BJ (cell line): Measurements from ENCODE around the gene FABP2. TPM values are rescaled to one million over a fixed set of nuclear protein-coding genes. Genes with fewer than 3 reads are reported as not detected.

ENCODE experiments used
- CTCF ChIA-PET: fragments of 350-600 bp; formaldehyde crosslinking; extraction: SDS; loops from one replicate; lab custom pipeline; 2021; ENCODE audit warnings: antibody characterized with exemption, inconsistent platforms; lab: Yijun Ruan, JAX
- POLR2A ChIA-PET: fragments of 300-600 bp; sonication (Branson Sonifier 250); formaldehyde crosslinking; extraction: SDS; loops from one replicate; lab custom pipeline; 2021; ENCODE audit warnings: antibody characterized with exemption; lab: Charles Lee
- DNase-seq: peaks from one replicate; pipeline ENCODE4 v3.0.0-alpha.2; 2011; ENCODE audit warnings: low read depth
- H3K27me3 ChIP-seq: 2 replicates; pipeline ENCODE4 v1.6.0; 2011; ENCODE audit warnings: low read length; ENCODE audit not compliant: control insufficient read depth, insufficient read depth
- H3K36me3 ChIP-seq: 2 replicates; pipeline ENCODE4 v1.5.1; 2011; ENCODE audit warnings: low read length; ENCODE audit not compliant: control insufficient read depth, insufficient read depth
- H3K4me3 ChIP-seq: 2 replicates; pipeline ENCODE4 v1.5.1; 2011; ENCODE audit warnings: low read depth, mild to moderate bottlenecking, control low read depth, low read length
- CTCF ChIP-seq: IDR thresholded peaks from 2 replicates; pipeline ENCODE4 v1.5.1; 2011; ENCODE audit warnings: low read depth, mild to moderate bottlenecking, control low read depth, inconsistent platforms, low read length, moderate library complexity; ENCODE audit not compliant: insufficient read depth
- polyA plus RNA-seq: library from polyadenylated mRNA; depleted of rRNA; stranded (reverse); fragments of >200 nt; gene quantifications from 2 replicates; pipeline ENCODE4 v1.2.3, GENCODE V29; 2011

Gene FABP2
- polyA plus RNA-seq, 1 experiment = not detected

DNA sequence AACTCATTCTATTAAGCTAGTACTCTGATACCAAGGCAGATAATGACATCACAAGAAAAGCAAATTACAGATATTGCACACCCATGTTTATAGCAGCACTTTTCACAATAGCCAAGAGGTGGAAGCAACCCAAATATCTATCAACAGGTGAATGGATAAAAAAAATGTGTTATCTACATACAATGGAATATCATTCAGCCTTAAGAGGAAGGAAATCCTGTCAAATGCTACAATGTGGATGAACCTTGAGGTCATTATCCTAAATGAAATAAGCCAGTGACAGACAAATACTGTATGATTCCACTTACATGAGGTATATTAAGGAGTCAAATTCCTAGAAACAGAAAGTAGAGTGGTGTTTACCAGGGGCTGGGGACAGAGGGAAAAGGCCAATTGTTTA, 14.3 kb downstream of the FABP2 start:
- DNase-seq = no peak
- Histone ChIP-seq H3K36me3 (no peaks in the 10 kb centered on the region), H3K4me3 (no peak overlapping the region), H3K27me3 (no peaks in the 10 kb centered on the region)
- no peak for TF ChIP-seq CTCF
- ChIA-PET POLR2A (no interaction called here), CTCF (interaction anchor here (1.5 kb wide), 1 partner anchor 326 kb away, joined by 3 read pairs; no protein-coding TSS in a partner anchor)

DNA sequence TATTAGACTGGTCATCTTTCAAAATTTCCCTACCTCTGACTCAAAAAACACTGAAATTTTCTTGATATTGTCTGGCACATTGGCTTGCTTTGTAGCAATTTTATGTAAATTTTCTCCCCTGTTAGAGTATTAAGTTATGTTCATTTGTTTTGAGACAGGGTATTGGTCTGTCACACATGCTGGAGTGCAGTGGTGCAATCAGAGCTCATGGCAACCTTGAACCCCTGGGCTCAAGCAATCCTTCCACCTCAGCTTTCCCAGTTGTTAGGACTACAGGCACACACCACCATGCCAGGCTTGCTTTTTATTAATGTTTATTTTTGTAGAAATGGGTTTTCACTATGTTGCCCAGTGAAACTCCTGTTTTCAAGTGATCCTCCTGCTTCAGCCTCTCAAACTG, 17.5 kb downstream of the FABP2 start:
- H3K36me3 ChIP-seq = no peaks in the 10 kb centered on the region
- H3K27me3 ChIP-seq = no peaks in the 10 kb centered on the region
- no peak for TF ChIP-seq CTCF
- ChIA-PET POLR2A (interaction anchor here (0.7 kb wide), 1 partner anchor 122 kb away, joined by 3 read pairs; no protein-coding TSS in a partner anchor), CTCF (interaction anchor here (2.8 kb wide), 1 partner anchor 9 kb away, joined by 7 read pairs; no protein-coding TSS in a partner anchor)
- no peak overlapping the region for H3K4me3 ChIP-seq
- no peak for DNase-seq

GRCh38 chr4:119303587-119304305, 18.2 kb downstream of the FABP2 start:
- ChIA-PET CTCF (interaction anchor here (2.8 kb wide), 1 partner anchor 10 kb away, joined by 7 read pairs; no protein-coding TSS in a partner anchor), POLR2A (interaction anchor here (0.7 kb wide), 1 partner anchor 122 kb away, joined by 3 read pairs; no protein-coding TSS in a partner anchor)
- H3K27me3 ChIP-seq = no peaks in the 10 kb centered on the region
- no peak overlapping the region for H3K4me3 ChIP-seq
- TF ChIP-seq CTCF = no peak
- H3K36me3 ChIP-seq = no peaks in the 10 kb centered on the region
- DNase-seq = no peak

DNA sequence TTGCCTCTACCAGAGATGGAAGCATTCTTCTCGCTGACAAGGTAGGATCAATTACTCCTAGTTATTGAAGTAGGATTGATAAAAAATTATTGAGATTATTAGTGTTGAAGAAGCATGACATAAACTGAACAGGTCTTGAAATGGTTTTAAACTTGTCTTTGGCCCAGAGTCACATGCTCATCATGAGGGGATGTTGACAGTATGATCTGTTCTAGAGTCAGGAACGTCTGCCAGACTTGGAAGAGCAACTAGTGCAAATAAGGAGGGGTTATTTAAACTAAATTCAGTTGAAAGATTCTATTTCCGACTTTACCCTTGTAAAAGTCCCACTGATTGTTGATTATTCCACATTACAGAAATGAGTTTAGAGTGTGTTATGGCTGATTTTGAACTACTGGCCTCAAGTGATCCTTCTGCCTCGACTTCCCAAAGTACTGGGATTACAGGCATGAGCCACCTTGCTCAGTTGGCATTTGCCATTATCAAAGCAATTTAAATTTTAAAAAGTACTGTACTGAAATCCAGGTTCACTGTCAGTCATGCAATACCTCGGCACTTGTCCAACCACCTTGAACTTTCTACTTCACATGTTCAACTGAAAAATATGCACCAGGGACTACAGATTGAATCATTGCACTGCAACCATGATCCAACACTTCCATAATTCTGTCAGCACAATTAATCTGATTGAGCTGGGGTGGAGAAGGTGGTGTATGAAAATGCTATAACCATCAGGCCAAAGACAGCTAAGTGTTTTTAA, 19.7 kb downstream of the FABP2 start:
- ChIA-PET CTCF (interaction anchor here (1.0 to 2.8 kb wide), 2 partner anchors 11 to 12 kb away, joined by 3 to 7 read pairs; no protein-coding TSS in a partner anchor), POLR2A (no interaction called here)
- no peak overlapping the region for H3K4me3 ChIP-seq
- no peaks in the 10 kb centered on the region for H3K36me3 ChIP-seq
- DNase-seq = no peak
- no peak for TF ChIP-seq CTCF
- H3K27me3 ChIP-seq = no peaks in the 10 kb centered on the region
